Activated CD4-positive, alpha-beta T cell treated with anti-CD3 and anti-CD28 coated beads for 36 hours (primary cell): ENCODE data around the gene PSTPIP2. TPM values are rescaled to one million over a fixed set of nuclear protein-coding genes. Genes with fewer than 3 reads are reported as not detected.
A peak's percentile ranks its signal among the peaks of the same experiment; 100 is the strongest.

Experiments used
- ATAC-seq: fragments of 200-7000 bp; cut with Tn5 transposase; one replicate; pipeline ENCODE4 v1.10.0; 2021; ENCODE audit warnings: mild to moderate bottlenecking, moderate library complexity
- CTCF ChIA-PET: fragments of 350-600 bp; sonication (Branson Sonifier 250); formaldehyde crosslinking; loops from one replicate; lab custom pipeline; 2021; ENCODE audit warnings: antibody characterized with exemption; lab: Charles Lee
- POLR2A ChIA-PET: fragments of 350-600 bp; sonication (Branson Sonifier 250); formaldehyde crosslinking; loops from one replicate; lab custom pipeline; 2021; ENCODE audit warnings: antibody characterized with exemption, inconsistent platforms; lab: Charles Lee
- DNase-seq: peaks from one replicate; pipeline ENCODE4 v3.0.0-alpha.2; 2020
- H3K27ac Mint-ChIP-seq: one replicate; pipeline ENCODE4 v1.8.0; 2021; ENCODE audit warnings: mixed read lengths
- H3K27me3 Mint-ChIP-seq: one replicate; pipeline ENCODE4 v1.8.0; 2021; ENCODE audit warnings: mixed read lengths
- H3K36me3 Mint-ChIP-seq: one replicate; pipeline ENCODE4 v1.8.0; 2021; ENCODE audit warnings: low read depth, mixed read lengths
- H3K4me1 Mint-ChIP-seq: one replicate; pipeline ENCODE4 v1.8.0; 2021; ENCODE audit warnings: mixed read lengths
- H3K4me3 Mint-ChIP-seq: one replicate; pipeline ENCODE4 v1.8.0; 2021; ENCODE audit warnings: mild to moderate bottlenecking, moderate library complexity, mixed read lengths
- H3K9me3 Mint-ChIP-seq: one replicate; pipeline ENCODE4 v1.8.0; 2021; ENCODE audit warnings: low read depth, mixed read lengths
- intact Hi-C, 2 experiments: fragments of 100-400 bp; cut with DNase I in 1 of 2; cut with micrococcal nuclease in 1 of 2; formaldehyde crosslinking; loops; one replicate each; pipeline versions ENCODE4 v1.14.2 to v1.15.1; 2022 to 2024; cut with DNase I, micrococcal nuclease
- total RNA-seq, 2 experiments: library from RNA; stranded (reverse); gene quantifications; one replicate each; pipeline ENCODE4 v1.2.3, GENCODE V29; 2021

PSTPIP2 gene
- total RNA-seq, 2 experiments from 2014 or later = 11.5 to 15.3 TPM

- Mint-ChIP-seq H3K27ac (peak overlapping the region; percentile 16), H3K9me3 (no peaks in the 10 kb centered on the region), H3K36me3 (peaks cover 44% of the 10 kb centered on the region), H3K4me3 (no peak overlapping the region), H3K4me1 (peaks cover 37% of the 10 kb centered on the region), H3K27me3 (no peaks in the 10 kb centered on the region)
- DNase-seq (no peak), ATAC-seq (peak; percentile 74)
- CTCF ChIA-PET = interaction anchor here (0.6 to 1.9 kb wide), 5 partner anchors 24 to 273 kb away, joined by 3 to 8 read pairs (median 3); no protein-coding TSS in a partner anchor
- POLR2A ChIA-PET = no interaction called here
- intact Hi-C loops = loop anchor here in 1 of 2 experiments (5.0 to 10.0 kb wide), 2 partner anchors 34 to 136 kb away; partner anchors contain the start of gene PSTPIP2
These were observed 133.5 kb downstream of the PSTPIP2 start for GRCh38 chr18:45938488-45938935.

- ChIA-PET CTCF (no interaction called here), POLR2A (no interaction called here)
- Mint-ChIP-seq H3K27ac (no peak overlapping the region), H3K36me3 (peaks cover 33% of the 10 kb centered on the region), H3K27me3 (no peaks in the 10 kb centered on the region), H3K4me3 (no peak overlapping the region), H3K4me1 (peaks cover 31% of the 10 kb centered on the region), H3K9me3 (no peaks in the 10 kb centered on the region)
- ATAC-seq (peak; percentile 67), DNase-seq (no peak)
- intact Hi-C loops = loop anchor here in 1 of 2 experiments (5.0 to 10.0 kb wide), 2 partner anchors 37 to 139 kb away; partner anchors contain the start of gene PSTPIP2
These were observed 136.3 kb downstream of the PSTPIP2 start for GRCh38 chr18:45935591-45936335.

Other genes with a start within 250 kb of the PSTPIP2 start
- gene SIGLEC15, start 246.6 kb downstream of the PSTPIP2 start, total RNA-seq = not detected
- 10 to 100 TPM; 13.6 to 14.5 TPM for gene EPG5, start 104.9 kb downstream of the PSTPIP2 start, total RNA-seq
- gene ATP5F1A, start 26.0 kb upstream of the PSTPIP2 start, total RNA-seq = 100 to 1,000 TPM; 375 to 515 TPM
- 10 to 100 TPM; 62.2 to 79.9 TPM for gene HAUS1, start 32.1 kb upstream of the PSTPIP2 start, total RNA-seq